Fibroblast of lung (primary cell): Measurements from ENCODE around the gene SLPI.

ENCODE experiments used
- CTCF ChIP-seq, 2 donors: IDR thresholded peaks in 1 of 2; conservative IDR thresholded peaks in 1 of 2; 1 replicate in 1 of 2; 2 replicates in 1 of 2; pipeline ENCODE4 v1.5.1; 2011 to 2012; ENCODE audit warnings: low read length in 2 of 2, control low read depth in 1 of 2, inconsistent platforms in 1 of 2, low read depth in 1 of 2, mild to moderate bottlenecking in 1 of 2
- EZH2 ChIP-seq: IDR thresholded peaks from 2 replicates; pipeline ENCODE4 v1.5.1; 2012; ENCODE audit warnings: low read length, control low read depth, mild to moderate bottlenecking; ENCODE audit errors: missing control alignments

- TF ChIP-seq CTCF (conservative IDR thresholded peaks at IDR 0.05 in 1 of 2, IDR thresholded peaks at IDR 0.05 in 1 of 2; ENCODE audit: low read depth in 1 of 2, low read length in 2 of 2): no peak
- TF ChIP-seq EZH2: no peak
Observed at GRCh38 chr20:45206725-45207124, 47.6 kb downstream of the SLPI start, which contains the start of gene SEMG1.
